ENCODE measurements around the gene FOXC1. TPM values are rescaled to one million over a fixed set of nuclear protein-coding genes. Genes with fewer than 3 reads are reported as not detected.

FOXC1 gene
- total RNA-seq, 2 donors from 2014 or later = 7.1 to 10.1 TPM

DNA sequence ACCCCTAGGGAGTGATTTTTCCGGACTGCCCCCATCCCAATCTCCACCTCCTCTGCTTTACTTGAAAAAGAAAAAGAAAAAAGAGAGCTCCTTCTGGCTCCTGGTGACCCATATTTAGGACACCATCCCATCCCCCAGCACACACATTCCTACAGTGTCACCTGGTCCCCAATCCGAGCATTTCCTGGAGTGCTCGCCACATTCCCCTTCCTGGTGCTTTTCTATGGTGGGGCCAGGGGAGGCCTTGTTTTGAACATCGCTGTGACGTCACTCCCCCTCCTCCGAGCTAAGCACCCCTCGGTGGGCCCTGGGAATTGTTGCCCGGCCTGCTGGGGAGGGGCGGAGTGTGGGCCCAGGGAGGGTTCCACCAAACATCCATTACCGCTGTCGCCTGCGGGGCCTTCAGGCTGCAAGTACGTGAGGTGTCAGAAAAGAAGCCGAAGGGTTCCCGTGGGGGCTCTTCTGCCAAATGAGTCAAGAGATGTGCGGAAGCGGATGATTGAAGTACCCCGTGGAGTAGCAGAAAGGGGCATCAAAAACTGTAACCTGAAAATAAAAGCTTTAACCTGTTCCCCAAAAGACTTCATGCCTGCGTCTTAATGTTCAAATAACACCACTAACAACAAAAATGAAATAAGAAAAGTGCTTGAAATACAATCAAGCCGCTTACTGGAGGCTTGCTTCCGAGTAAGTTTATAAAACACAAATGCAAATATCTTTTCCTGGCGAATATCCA, 2.8 kb upstream of the FOXC1 start:
- H3K27ac Mint-ChIP-seq = peak overlapping the region; percentile 64
- Histone ChIP-seq H3K36me3 (ENCODE audit: control insufficient read depth, insufficient read depth, low read length) (no peaks in the 10 kb centered on the region), H3K9me3 (ENCODE audit: control insufficient read depth, low read length) (no peaks in the 10 kb centered on the region), H3K4me1 (ENCODE audit: control insufficient read depth, insufficient read depth, low read length) (peaks cover 7% of the 10 kb centered on the region), H3K27ac (ENCODE audit: low read depth, low read length) (no peak overlapping the region), H3K27me3 (ENCODE audit: control insufficient read depth, insufficient read depth, low read length, poor library complexity, severe bottlenecking) (peaks cover 69% of the 10 kb centered on the region), H3K9ac (ENCODE audit: extremely low read depth, low read length, poor library complexity, severe bottlenecking) (peak overlapping the region; percentile 39), H3K4me3 (ENCODE audit: low read length) (peak overlapping the region; percentile 81)
- DNase-seq = peak; percentile 95
- peaks cover 36% of the 10 kb centered on the region for H3K4me1 Mint-ChIP-seq
- no peaks in the 10 kb centered on the region for H3K9me3 Mint-ChIP-seq
- H3K36me3 Mint-ChIP-seq (ENCODE audit: low read depth) = no peaks in the 10 kb centered on the region
- peaks cover 69% of the 10 kb centered on the region for H3K27me3 Mint-ChIP-seq (ENCODE audit: insufficient read depth)
- 3 to 4% methylated on average over 5 to 22 of the region's 22 CpGs for WGBS, 2 experiments (ENCODE audit: insufficient coverage in 1 of 2, insufficient read length in 1 of 2)
- peak overlapping the region; percentile 73 for H3K4me3 Mint-ChIP-seq
- TF ChIP-seq, protein P1, sequence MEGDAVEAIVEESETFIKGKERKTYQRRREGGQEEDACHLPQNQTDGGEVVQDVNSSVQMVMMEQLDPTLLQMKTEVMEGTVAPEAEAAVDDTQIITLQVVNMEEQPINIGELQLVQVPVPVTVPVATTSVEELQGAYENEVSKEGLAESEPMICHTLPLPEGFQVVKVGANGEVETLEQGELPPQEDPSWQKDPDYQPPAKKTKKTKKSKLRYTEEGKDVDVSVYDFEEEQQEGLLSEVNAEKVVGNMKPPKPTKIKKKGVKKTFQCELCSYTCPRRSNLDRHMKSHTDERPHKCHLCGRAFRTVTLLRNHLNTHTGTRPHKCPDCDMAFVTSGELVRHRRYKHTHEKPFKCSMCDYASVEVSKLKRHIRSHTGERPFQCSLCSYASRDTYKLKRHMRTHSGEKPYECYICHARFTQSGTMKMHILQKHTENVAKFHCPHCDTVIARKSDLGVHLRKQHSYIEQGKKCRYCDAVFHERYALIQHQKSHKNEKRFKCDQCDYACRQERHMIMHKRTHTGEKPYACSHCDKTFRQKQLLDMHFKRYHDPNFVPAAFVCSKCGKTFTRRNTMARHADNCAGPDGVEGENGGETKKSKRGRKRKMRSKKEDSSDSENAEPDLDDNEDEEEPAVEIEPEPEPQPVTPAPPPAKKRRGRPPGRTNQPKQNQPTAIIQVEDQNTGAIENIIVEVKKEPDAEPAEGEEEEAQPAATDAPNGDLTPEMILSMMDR (conservative IDR thresholded peaks at IDR 0.05) = no peak

DNA sequence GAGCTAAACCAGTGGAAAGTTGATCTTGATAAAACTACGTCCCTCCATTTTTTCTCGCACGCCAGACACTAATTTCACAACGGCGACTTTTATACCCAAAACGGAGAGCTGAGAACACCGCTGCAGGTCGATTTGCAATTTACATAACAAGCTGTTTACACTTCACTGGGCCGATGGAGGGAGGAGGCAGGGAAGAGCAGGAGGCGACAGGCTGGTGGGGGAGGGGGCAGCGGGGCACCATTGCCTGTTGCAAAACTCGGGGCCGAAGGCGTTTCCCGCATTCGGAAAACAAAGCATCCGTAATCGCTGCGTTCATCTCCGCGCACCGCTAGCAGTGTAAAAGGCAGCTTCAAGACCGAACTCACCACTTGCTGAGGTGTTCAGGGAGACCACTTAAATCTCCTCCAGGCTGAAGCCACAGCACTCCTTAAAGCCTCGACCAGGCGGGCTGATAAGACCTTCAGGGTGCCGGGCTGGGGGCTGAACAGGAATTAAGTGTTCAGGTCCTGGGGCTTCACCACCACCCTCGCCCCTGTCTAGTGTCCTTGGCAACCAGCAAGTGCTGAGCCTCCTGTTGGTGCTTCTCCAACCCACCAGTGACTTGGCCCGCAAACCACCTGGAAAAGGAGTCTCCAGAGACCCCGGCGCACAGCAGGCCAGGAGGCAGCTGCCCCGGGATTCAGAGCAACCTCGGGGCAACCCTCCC, 2.0 kb upstream of the FOXC1 start:
- Histone ChIP-seq H3K27ac (ENCODE audit: low read depth, low read length) (no peak overlapping the region), H3K4me3 (ENCODE audit: low read length) (peak overlapping the region; percentile 81), H3K36me3 (ENCODE audit: control insufficient read depth, insufficient read depth, low read length) (no peaks in the 10 kb centered on the region), H3K4me1 (ENCODE audit: control insufficient read depth, insufficient read depth, low read length) (peaks cover 7% of the 10 kb centered on the region), H3K9ac (ENCODE audit: extremely low read depth, low read length, poor library complexity, severe bottlenecking) (peak overlapping the region; percentile 39), H3K27me3 (ENCODE audit: control insufficient read depth, insufficient read depth, low read length, poor library complexity, severe bottlenecking) (peaks cover 69% of the 10 kb centered on the region), H3K9me3 (ENCODE audit: control insufficient read depth, low read length) (no peaks in the 10 kb centered on the region)
- 0 to 1% methylated on average over 22 to 32 of the region's 32 CpGs for WGBS, 2 experiments (ENCODE audit: insufficient coverage in 1 of 2, insufficient read length in 1 of 2)
- Mint-ChIP-seq H3K4me1 (peaks cover 38% of the 10 kb centered on the region), H3K36me3 (ENCODE audit: low read depth) (no peaks in the 10 kb centered on the region), H3K27me3 (ENCODE audit: insufficient read depth) (peaks cover 68% of the 10 kb centered on the region), H3K9me3 (no peaks in the 10 kb centered on the region), H3K27ac (peak overlapping the region; percentile 64), H3K4me3 (peak overlapping the region; percentile 73)
- TF ChIP-seq, protein P1 (conservative IDR thresholded peaks at IDR 0.05) = no peak
- peak; percentile 95 for DNase-seq

DNA sequence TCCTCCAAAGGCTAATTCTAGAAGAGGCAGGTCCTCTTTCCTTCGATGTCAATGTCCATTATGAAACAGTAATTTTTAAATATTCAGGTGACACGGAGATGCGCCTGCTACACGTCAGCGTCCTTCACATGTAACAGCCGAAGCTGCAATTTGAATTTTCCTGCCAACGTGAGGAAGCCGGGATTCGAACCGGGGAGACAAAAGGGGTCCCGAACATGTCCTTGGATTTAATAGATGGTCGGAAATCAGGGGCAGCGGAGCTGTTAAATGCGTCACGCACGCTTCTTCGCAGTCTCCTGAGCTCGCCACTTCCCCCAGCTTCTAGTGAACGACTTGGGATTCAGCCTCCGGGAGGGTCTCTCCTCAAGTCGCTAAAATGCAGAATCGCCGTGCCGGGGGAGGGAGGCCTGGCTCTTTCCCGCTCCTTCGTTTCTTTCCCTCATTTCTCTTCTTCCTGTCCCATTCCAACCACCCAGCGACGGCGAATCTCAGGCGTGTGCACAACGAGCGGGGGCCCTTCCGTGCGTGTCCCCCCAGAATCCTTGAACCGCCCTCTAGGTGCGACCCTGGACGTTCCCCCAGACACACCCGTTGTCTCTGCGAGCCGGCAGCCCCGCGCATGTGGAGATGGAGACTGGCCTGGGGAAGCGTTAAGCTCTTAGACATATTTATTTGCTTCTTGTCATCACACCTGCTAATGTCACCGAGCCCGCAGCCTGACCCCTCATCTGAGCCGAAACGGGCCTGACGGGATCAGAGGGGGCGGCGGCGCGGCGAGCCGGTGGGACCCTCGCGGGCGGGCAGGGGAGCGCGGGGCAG, 1.3 kb upstream of the FOXC1 start:
- peaks cover 7% of the 10 kb centered on the region for H3K4me1 ChIP-seq (ENCODE audit: control insufficient read depth, insufficient read depth, low read length)
- TF ChIP-seq, protein P1 (conservative IDR thresholded peaks at IDR 0.05) = no peak
- H3K27ac Mint-ChIP-seq = peak overlapping the region; percentile 82
- H3K9me3 Mint-ChIP-seq = no peaks in the 10 kb centered on the region
- peak overlapping the region; percentile 81 for H3K4me3 ChIP-seq (ENCODE audit: low read length)
- peak; percentile 75 for DNase-seq
- peaks cover 69% of the 10 kb centered on the region for H3K27me3 Mint-ChIP-seq (ENCODE audit: insufficient read depth)
- 2% methylated on average over 25 to 59 of the region's 59 CpGs for WGBS, 2 experiments (ENCODE audit: insufficient coverage in 1 of 2, insufficient read length in 1 of 2)
- peaks cover 38% of the 10 kb centered on the region for H3K4me1 Mint-ChIP-seq
- no peaks in the 10 kb centered on the region for H3K9me3 ChIP-seq (ENCODE audit: control insufficient read depth, low read length)
- H3K9ac ChIP-seq (ENCODE audit: extremely low read depth, low read length, poor library complexity, severe bottlenecking) = no peak overlapping the region
- no peaks in the 10 kb centered on the region for H3K36me3 Mint-ChIP-seq (ENCODE audit: low read depth)
- H3K27ac ChIP-seq (ENCODE audit: low read depth, low read length) = no peak overlapping the region
- H3K36me3 ChIP-seq (ENCODE audit: control insufficient read depth, insufficient read depth, low read length) = no peaks in the 10 kb centered on the region
- H3K4me3 Mint-ChIP-seq = peak overlapping the region; percentile 73
- peaks cover 69% of the 10 kb centered on the region for H3K27me3 ChIP-seq (ENCODE audit: control insufficient read depth, insufficient read depth, low read length, poor library complexity, severe bottlenecking)

All from endodermal cell (in vitro differentiated cells).